Astrocyte (in vitro differentiated cells and primary cell): ENCODE results near the gene CALHM2. TPM values are rescaled to one million over a fixed set of nuclear protein-coding genes. Genes with fewer than 3 reads are reported as not detected.
A peak's percentile ranks its signal among the peaks of the same experiment; 100 is the strongest.

Experiments
- DNase-seq: peaks from one replicate; pipeline ENCODE4 v3.0.0-alpha.2; 2010; ENCODE audit warnings: low read depth
- FAIRE-seq: peaks from 2 replicates; lab custom pipeline; 2011; peaks lifted over from hg19 to GRCh38; lab: Jason Lieb, UNC
- H2AFZ ChIP-seq: 2 replicates; pipeline ENCODE4 v1.6.0; 2012; ENCODE audit warnings: low read depth, low read length, inconsistent platforms
- H3K27ac ChIP-seq: 2 replicates; pipeline ENCODE4 v1.5.1; 2011; ENCODE audit warnings: low read depth, low read length, inconsistent platforms
- H3K27me3 ChIP-seq: 2 replicates; pipeline ENCODE4 v1.6.0; 2011; ENCODE audit warnings: low read length, inconsistent platforms; ENCODE audit not compliant: insufficient read depth
- H3K36me3 ChIP-seq: 2 replicates; pipeline ENCODE4 v1.5.1; 2011; ENCODE audit warnings: low read length, inconsistent platforms; ENCODE audit not compliant: insufficient read depth
- H3K4me1 ChIP-seq: 2 replicates; pipeline ENCODE4 v1.5.1; 2011; ENCODE audit warnings: low read length, inconsistent platforms; ENCODE audit not compliant: insufficient read depth
- H3K4me2 ChIP-seq: 2 replicates; pipeline ENCODE4 v1.6.0; 2012; ENCODE audit warnings: low read length, inconsistent platforms
- H3K4me3 ChIP-seq: 2 replicates; pipeline ENCODE4 v1.5.1; 2011; ENCODE audit warnings: low read depth, mild to moderate bottlenecking, low read length, inconsistent platforms; ENCODE audit not compliant: insufficient read depth
- H3K79me2 ChIP-seq: 2 replicates; pipeline ENCODE4 v1.6.0; 2012; ENCODE audit warnings: mild to moderate bottlenecking, low read length, inconsistent platforms; ENCODE audit not compliant: insufficient read depth
- H3K9ac ChIP-seq: 2 replicates; pipeline ENCODE4 v1.6.0; 2012; ENCODE audit warnings: mild to moderate bottlenecking, low read length, inconsistent platforms
- H3K9me3 ChIP-seq: 2 replicates; pipeline ENCODE4 v1.5.1; 2012; ENCODE audit warnings: low read depth, mild to moderate bottlenecking, low read length, inconsistent platforms; ENCODE audit not compliant: insufficient read depth
- H4K20me1 ChIP-seq: 2 replicates; pipeline ENCODE4 v1.6.0; 2012; ENCODE audit warnings: low read length, inconsistent platforms; ENCODE audit not compliant: insufficient read depth
- H3K27ac Mint-ChIP-seq: one replicate; pipeline ENCODE4 v1.8.0; 2021; ENCODE audit warnings: mild to moderate bottlenecking, mixed read lengths; ENCODE audit not compliant: unreplicated experiment
- H3K27me3 Mint-ChIP-seq: one replicate; pipeline ENCODE4 v1.8.0; 2021; ENCODE audit warnings: low read depth, mixed read lengths; ENCODE audit not compliant: unreplicated experiment
- H3K36me3 Mint-ChIP-seq: one replicate; pipeline ENCODE4 v1.8.0; 2021; ENCODE audit warnings: low read depth, mixed read lengths; ENCODE audit not compliant: unreplicated experiment
- H3K4me1 Mint-ChIP-seq: one replicate; pipeline ENCODE4 v1.8.0; 2021; ENCODE audit warnings: low read depth, mixed read lengths; ENCODE audit not compliant: unreplicated experiment
- H3K4me3 Mint-ChIP-seq: one replicate; pipeline ENCODE4 v1.8.0; 2021; ENCODE audit warnings: mild to moderate bottlenecking, moderate library complexity, mixed read lengths; ENCODE audit not compliant: unreplicated experiment
- H3K9me3 Mint-ChIP-seq: one replicate; pipeline ENCODE4 v1.8.0; 2021; ENCODE audit warnings: mild to moderate bottlenecking, mixed read lengths; ENCODE audit not compliant: unreplicated experiment
- EZH2 ChIP-seq: IDR thresholded peaks from 2 replicates; pipeline ENCODE4 v1.6.1; 2012; ENCODE audit warnings: mild to moderate bottlenecking, low read length, inconsistent platforms; ENCODE audit not compliant: insufficient read depth
- total RNA-seq: library from RNA; stranded (reverse); gene quantifications from 2 replicates; pipeline ENCODE4 v1.2.1, GENCODE V29; 2021
- TF ChIP-seq, protein P1 (sequence below): IDR thresholded peaks from 2 replicates; pipeline ENCODE4 v1.5.1; 2011; ENCODE audit warnings: low read depth, mild to moderate bottlenecking, inconsistent platforms, low read length, moderate library complexity; ENCODE audit not compliant: insufficient read depth

CALHM2 gene
- total RNA-seq, 1 donor from 2014 or later = 1.2 TPM

DNA sequence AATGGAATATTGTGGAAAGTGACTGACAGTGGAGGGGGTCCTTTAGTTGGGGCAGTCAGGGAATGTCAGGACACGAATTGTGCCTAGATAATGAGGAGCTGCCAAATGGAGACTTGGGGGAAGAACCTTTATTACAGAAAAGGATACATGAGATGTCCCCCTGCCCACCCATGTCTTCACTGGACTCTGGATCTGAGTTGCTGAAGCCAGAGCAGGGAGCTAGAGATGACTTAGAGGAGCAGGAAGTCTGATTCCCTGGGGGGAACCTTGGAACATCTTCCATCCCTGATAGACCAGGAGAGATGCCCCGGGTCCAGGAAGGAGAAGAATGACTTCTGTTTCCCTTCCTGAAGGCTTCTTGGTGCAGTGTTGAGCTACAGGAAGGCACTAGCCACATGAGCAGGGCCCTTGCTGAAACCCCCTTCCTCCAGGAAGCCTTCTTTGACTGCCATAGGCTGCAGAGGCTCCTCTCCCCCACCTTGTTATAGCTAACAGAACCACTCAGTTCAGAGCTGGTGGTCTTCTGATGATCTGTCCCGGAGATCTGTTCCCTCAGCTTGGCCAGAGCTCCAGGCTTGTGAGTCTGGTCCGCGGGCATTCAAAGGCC is 40.6 kb upstream of the CALHM2 start:
- Histone ChIP-seq H4K20me1 (peaks cover 30% of the 10 kb centered on the region), H3K9ac (no peak overlapping the region), H3K4me2 (peak overlapping the region; percentile 75), H2AFZ (no peak overlapping the region), H3K9me3 (no peaks in the 10 kb centered on the region), H3K4me3 (no peak overlapping the region), H3K27me3 (peaks cover 67% of the 10 kb centered on the region), H3K4me1 (peaks cover 19% of the 10 kb centered on the region), H3K79me2 (no peaks in the 10 kb centered on the region), H3K36me3 (no peaks in the 10 kb centered on the region), H3K27ac (no peak overlapping the region)
- Mint-ChIP-seq H3K36me3 (peaks cover 2% of the 10 kb centered on the region), H3K27me3 (peaks cover 46% of the 10 kb centered on the region), H3K27ac (peak overlapping the region; percentile 68), H3K4me1 (peaks cover 24% of the 10 kb centered on the region), H3K4me3 (peak overlapping the region; percentile 82), H3K9me3 (peaks cover 8% of the 10 kb centered on the region)
- TF ChIP-seq, protein P1, sequence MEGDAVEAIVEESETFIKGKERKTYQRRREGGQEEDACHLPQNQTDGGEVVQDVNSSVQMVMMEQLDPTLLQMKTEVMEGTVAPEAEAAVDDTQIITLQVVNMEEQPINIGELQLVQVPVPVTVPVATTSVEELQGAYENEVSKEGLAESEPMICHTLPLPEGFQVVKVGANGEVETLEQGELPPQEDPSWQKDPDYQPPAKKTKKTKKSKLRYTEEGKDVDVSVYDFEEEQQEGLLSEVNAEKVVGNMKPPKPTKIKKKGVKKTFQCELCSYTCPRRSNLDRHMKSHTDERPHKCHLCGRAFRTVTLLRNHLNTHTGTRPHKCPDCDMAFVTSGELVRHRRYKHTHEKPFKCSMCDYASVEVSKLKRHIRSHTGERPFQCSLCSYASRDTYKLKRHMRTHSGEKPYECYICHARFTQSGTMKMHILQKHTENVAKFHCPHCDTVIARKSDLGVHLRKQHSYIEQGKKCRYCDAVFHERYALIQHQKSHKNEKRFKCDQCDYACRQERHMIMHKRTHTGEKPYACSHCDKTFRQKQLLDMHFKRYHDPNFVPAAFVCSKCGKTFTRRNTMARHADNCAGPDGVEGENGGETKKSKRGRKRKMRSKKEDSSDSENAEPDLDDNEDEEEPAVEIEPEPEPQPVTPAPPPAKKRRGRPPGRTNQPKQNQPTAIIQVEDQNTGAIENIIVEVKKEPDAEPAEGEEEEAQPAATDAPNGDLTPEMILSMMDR = no peak
- no peak for TF ChIP-seq EZH2
- FAIRE-seq = no peak
- DNase-seq = no peak

DNA sequence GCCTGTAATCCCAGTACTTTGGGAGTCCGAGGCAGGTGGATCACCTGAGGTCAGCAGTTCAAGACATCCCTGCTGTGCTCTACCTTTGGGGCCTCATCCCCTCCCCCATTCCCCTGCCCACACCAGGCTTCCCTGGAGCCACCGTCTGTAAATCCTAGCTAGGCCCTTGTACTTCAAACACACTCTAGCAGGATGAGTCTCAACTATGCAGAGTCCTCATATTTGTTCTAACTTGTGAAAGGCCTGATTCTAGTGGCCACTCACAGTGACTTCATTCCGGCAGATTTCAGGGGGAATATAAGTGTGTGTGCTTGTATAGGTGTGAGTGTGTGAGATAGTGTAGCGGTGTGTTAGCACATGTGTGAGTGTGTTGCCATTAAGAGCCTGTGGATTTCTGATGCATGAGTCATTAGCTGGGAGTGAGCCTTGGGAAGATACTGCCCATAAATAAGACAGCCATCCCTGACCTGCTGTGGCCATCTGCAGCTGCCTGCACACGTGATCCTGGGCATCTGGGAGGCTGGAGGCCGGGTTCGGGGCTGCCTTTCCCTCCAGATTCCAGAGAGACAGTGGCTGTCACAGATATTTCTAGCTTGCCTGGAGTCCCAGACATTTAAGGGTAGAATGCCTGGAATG is 39.7 kb upstream of the CALHM2 start:
- Histone ChIP-seq H3K79me2 (no peaks in the 10 kb centered on the region), H4K20me1 (peaks cover 30% of the 10 kb centered on the region), H3K27ac (no peak overlapping the region), H3K4me3 (no peak overlapping the region), H3K9me3 (no peaks in the 10 kb centered on the region), H3K36me3 (no peaks in the 10 kb centered on the region), H3K4me2 (no peak overlapping the region), H3K27me3 (peaks cover 61% of the 10 kb centered on the region), H3K9ac (no peak overlapping the region), H3K4me1 (peaks cover 19% of the 10 kb centered on the region), H2AFZ (no peak overlapping the region)
- TF ChIP-seq, protein P1 = no peak
- TF ChIP-seq EZH2 = peak; percentile 39
- Mint-ChIP-seq H3K4me3 (peak overlapping the region; percentile 82), H3K9me3 (peaks cover 8% of the 10 kb centered on the region), H3K27me3 (peaks cover 37% of the 10 kb centered on the region), H3K4me1 (peaks cover 24% of the 10 kb centered on the region), H3K27ac (peak overlapping the region; percentile 68), H3K36me3 (no peaks in the 10 kb centered on the region)
- peak; percentile 92 for DNase-seq
- peak; percentile 91 for FAIRE-seq

DNA sequence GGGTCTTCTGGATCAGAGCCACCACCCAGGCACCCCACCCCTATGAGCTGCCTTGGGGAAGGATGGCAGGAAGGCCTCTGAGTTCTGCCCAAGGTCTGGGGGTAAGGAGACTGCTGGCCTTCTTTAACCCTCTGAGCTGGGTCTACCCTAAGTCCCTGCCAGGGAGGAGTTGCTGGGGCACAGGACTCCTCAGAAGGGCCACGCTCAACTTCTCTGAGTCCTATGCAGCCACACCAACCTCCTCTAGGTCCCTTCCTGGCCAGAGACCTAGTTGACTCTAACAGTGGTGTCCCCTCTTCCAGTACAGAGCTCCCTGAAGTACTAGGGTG is 38.8 kb upstream of the CALHM2 start:
- H3K27me3 ChIP-seq = peaks cover 58% of the 10 kb centered on the region
- H2AFZ ChIP-seq = no peak overlapping the region
- H3K4me1 ChIP-seq = peaks cover 19% of the 10 kb centered on the region
- peak overlapping the region; percentile 60 for H3K4me3 Mint-ChIP-seq
- H3K4me2 ChIP-seq = no peak overlapping the region
- no peak overlapping the region for H3K27ac ChIP-seq
- no peaks in the 10 kb centered on the region for H3K36me3 Mint-ChIP-seq
- H3K9ac ChIP-seq = no peak overlapping the region
- H3K4me3 ChIP-seq = no peak overlapping the region
- H3K27ac Mint-ChIP-seq = peak overlapping the region; percentile 68
- peaks cover 24% of the 10 kb centered on the region for H3K4me1 Mint-ChIP-seq
- no peak for FAIRE-seq
- no peaks in the 10 kb centered on the region for H3K79me2 ChIP-seq
- no peaks in the 10 kb centered on the region for H3K9me3 ChIP-seq
- TF ChIP-seq, protein P1 = no peak
- TF ChIP-seq EZH2 = no peak
- DNase-seq = no peak
- H3K27me3 Mint-ChIP-seq = peaks cover 35% of the 10 kb centered on the region
- peaks cover 30% of the 10 kb centered on the region for H4K20me1 ChIP-seq
- H3K9me3 Mint-ChIP-seq = peaks cover 8% of the 10 kb centered on the region
- no peaks in the 10 kb centered on the region for H3K36me3 ChIP-seq
